DMS53 (cell line): ENCODE results near the gene AXL.
"Not testable (repeated sequence)": the region's sequence is repeated elsewhere in the genome, so short reads cannot be mapped to it uniquely, and the experiment has no call there.

Source experiments
- DNase-seq: peaks from one replicate; lab custom pipeline; 2025; lab: John Stamatoyannopoulos, UW

The AXL gene

DNA sequence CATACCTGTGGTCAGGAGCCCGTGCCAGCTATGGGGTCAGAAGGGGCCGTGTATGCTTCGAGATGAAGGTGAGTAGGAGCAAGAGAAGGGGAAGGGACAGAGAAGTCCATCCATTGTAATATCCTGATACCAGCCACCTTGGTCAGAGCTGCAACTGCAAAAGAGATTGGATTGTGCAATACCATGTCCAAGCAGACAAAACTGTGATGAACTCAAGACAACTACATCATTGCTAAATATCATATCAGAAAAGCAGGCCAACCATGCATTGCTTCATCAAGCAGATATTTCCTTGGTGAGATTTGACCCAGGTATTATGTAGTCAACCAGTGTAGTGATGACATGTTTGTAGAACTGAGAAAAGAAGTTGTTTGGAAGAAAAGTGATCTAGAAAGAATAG lies 57.2 kb downstream of the AXL start:
- DNase-seq: no peak

DNA sequence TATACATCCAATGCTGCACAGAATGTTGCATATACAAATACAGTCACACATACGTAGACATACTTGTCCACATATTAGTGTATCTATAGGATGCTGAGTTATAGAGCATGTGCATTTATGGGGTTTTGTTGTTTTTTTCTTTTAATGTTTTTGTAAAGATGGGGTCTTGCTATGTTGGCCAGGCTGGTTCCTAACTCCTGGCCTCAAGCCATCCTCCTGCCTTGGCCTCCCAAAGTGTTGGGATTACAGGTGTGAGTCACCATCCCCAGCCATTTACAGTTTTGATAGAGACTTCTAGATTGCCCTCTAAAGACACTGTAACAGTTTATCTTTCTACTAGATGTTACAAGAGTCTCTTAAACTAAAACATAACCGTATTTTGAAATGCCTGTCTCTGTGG lies 59.5 kb downstream of the AXL start:
- no peak for DNase-seq

- no peak for DNase-seq
Observed at GRCh38 chr19:41288673-41289530, 69.9 kb downstream of the AXL start.

DNA sequence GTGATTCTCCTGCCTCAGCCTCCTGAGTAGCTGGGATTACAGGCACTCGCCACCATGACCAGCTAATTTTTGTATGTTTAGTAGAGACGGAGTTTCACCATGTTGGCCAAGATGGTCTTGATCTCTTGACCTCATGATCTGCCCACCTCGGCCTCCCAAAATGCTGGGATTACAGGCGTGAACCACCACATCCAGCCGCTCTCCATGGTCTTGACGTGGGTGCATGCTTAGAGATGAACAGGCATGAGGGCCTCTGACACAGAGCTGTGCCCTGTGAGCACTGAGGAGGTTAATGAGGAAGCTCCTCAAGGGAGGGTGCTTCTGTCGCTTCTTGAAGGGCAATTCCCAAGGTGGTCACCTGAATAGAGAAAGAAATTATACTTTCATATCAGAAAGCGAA lies 70.8 kb downstream of the AXL start:
- DNase-seq: not testable (repeated sequence)

GRCh38 chr19:41294393-41294792 lies 75.4 kb downstream of the AXL start:
- DNase-seq: no peak

GRCh38 chr19:41295499-41295898 lies 76.5 kb downstream of the AXL start:
- no peak for DNase-seq

GRCh38 chr19:41296433-41296871 lies 77.4 kb downstream of the AXL start:
- DNase-seq: no peak

DNA sequence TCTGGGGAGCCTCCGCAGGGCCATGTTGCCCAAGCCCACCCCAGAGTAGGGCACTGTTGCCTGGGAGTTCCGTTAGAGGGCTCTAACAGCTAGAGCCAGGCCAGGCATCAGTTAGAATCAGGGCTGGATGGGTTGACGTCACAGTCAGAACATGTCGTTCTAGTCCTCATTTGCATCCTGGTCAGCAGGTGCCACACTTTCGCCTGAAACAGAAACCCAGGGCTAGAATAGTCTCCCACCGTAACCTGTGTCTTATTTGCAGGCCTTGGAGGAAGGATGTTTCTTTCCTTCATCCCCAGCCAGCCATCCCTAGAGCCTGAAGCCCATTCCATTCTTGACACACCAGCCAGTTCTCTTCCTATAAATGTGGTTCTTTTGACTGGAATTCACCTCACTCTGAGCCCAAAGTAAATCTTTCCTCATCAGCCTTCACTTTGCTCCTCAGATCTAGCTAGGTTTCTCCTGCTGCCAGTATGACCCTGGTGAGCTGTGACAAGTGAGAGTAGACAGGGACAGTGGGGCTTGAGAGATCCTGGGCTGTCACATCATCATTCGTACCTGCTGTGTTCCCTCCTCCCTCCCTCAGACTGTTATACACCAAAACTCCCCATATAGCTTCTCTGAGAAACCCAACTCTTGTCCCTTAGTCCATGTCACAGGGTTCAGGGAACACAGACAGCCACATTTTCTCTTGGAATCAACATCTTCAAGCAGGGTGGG lies 78.8 kb downstream of the AXL start:
- peak; percentile 30 for DNase-seq

- peak; percentile 82 for DNase-seq
Observed at GRCh38 chr19:41298348-41298964, 79.4 kb downstream of the AXL start.

- no peak for DNase-seq
Observed at GRCh38 chr19:41299046-41299754, 80.2 kb downstream of the AXL start.

GRCh38 chr19:41299755-41300089 lies 80.7 kb downstream of the AXL start:
- DNase-seq: peak; percentile 75

DNA sequence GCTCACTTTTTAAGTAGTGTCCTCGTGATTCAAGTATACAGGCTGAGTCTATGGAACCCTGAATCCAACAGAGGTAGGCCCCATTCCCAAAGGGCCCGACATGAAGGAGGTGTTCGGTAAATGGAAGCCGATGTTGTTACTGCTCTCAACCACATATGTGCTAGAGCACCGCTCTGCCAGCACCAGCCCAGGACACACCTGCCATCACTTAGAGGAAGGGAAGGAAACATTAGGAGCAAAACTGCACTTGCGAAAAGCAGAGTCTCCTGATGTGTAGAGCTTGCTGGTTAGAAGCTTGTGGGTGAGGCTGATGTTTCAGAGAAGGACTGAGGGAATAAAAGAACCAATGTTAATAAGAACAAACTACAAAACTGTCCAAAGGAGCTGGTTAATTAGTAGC lies 81.5 kb downstream of the AXL start:
- DNase-seq: no peak

DNA sequence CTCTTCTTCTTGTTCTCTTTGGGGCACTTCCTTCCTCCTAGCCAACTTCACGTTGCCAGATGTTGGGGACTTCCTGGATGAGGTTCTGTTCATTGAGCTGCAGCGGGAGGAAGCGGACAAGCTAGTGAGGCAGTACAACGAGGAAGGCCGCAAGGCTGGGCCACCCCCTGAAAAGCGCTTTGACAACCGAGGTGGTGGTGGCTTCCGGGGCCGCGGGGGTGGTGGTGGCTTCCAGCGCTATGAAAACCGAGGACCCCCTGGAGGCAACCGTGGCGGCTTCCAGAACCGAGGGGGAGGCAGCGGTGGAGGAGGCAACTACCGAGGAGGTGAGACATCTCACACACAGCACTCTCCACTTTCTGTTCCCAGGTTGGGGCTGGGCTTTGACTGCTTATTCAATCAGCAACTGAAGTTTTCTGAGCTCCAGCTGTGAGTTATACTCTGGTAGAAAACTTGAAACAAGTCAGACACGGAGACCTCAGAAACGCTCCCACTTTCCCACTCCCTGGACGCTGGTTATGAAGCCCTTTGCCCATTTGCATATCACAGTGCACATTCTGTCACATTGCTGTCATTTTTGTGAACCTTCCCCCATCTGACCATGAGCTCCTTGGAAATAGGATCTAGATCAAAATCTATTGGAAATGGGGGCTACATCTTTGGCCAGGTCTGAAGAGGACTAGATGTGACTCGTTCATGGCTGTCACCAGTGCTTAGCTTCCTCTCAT lies 83.8 kb downstream of the AXL start:
- no peak for DNase-seq

GRCh38 chr19:41303954-41304353 lies 84.9 kb downstream of the AXL start:
- no peak for DNase-seq

- DNase-seq: no peak
Observed at GRCh38 chr19:41304706-41305483, 85.9 kb downstream of the AXL start.

GRCh38 chr19:41305927-41306793 lies 87.1 kb downstream of the AXL start:
- DNase-seq: no peak

DNA sequence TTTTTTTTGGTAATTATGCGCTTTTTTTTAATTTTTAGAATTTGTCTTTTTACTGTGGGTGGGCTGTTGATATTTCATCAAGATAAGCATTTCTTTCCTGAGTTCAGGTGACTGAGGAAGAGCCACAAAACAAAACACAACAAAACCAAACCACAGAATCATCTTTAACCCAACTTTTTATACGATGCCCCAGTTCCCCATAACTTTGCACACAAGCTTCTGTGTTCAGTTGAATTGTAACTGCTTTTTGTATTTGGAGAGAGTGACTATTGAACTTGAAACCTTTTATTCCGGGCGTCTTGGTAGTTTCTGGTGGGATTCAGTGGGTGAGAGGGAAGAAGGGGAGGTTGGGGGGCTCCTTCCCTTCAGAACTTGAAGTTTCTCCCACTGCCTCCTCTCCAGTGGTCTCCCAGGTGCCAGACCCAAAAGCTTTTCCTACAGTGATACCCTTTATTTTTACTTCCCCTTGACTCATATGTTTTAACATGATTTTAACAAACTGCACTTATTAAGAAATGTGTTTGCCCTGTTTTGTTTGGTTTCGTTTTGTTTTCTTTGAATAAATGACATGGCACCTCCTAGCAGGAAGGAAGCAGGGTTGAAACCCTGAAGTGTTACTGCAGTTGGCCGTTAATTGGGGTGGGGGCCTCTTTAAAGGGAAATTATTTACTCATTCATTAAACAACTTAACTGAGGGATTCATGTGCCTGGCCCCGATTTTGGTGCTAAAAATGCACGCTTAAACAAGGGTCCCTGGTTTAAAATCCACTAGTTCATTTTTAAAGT lies 88.3 kb downstream of the AXL start:
- no peak for DNase-seq

DNA sequence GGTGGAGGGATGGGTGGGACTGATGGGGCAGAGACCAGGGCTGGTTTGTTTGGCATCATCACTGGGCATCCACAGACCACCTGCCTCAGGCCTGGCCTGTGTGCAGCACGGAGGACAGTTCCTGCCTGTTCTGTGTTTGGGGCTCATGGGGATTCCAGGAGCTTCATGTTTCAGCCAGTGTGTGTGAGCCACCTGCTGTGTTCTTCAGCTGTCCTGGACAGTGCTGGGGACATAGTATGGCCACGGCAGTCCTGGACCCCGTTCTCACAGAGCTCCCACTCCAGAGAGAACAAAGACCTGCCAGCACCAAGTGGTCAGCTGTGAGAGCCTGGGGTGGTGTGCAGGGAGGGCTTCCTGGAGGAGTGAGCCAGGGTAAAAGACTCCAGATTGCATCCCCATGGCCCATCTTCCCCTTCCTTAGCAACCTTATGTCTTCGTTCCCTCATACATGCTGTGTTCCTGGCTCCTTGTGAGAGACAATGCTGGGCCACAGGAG lies 89.0 kb downstream of the AXL start:
- no peak for DNase-seq
